HepG2 (cell line): ENCODE data around the gene ADM5. TPM values are rescaled to one million over a fixed set of nuclear protein-coding genes. Genes with fewer than 3 reads are reported as not detected.

Experiments
- CREB1 ChIP-seq, 2 experiments: fragments of 450-650 bp in 1 of 2; IDR thresholded peaks; 2 replicates each; pipeline ENCODE4 v1.6.1; 2016 to 2017; ENCODE audit warnings: control low read depth in 1 of 2, mild to moderate bottlenecking in 1 of 2, missing compliant biosample characterization in 1 of 2, missing genetic modification characterization in 1 of 2
- ERF ChIP-seq: IDR thresholded peaks from 2 replicates; pipeline ENCODE4 v1.6.1; 2018; ENCODE audit warnings: missing biosample characterization, missing genetic modification reagents
- HCFC1 ChIP-seq: fragments of 150-350 bp; IDR thresholded peaks from 2 replicates; pipeline ENCODE4 v1.6.1; 2014; ENCODE audit warnings: low read depth, low read length
- IKZF4 ChIP-seq: sonication (generic); formaldehyde crosslinking; IDR thresholded peaks from 2 replicates; pipeline ENCODE4 v1.5.1; 2020; ENCODE audit warnings: borderline replicate concordance, mild to moderate bottlenecking, low read depth, missing genetic modification reagents; ENCODE audit errors: not compliant biosample characterization
- KDM2A ChIP-seq: sonication (generic); formaldehyde crosslinking; IDR thresholded peaks from 2 replicates; pipeline ENCODE4 v1.4.0; 2020; ENCODE audit warnings: low read depth, missing genetic modification reagents, borderline replicate concordance
- NR1H2 ChIP-seq: sonication (generic); formaldehyde crosslinking; IDR thresholded peaks from 2 replicates; pipeline ENCODE4 v1.8.1; 2022; ENCODE audit warnings: low read depth, missing genetic modification reagents, borderline replicate concordance
- SIX1 ChIP-seq: sonication (generic); formaldehyde crosslinking; IDR thresholded peaks from 2 replicates; pipeline ENCODE4 v1.4.0; 2020; ENCODE audit warnings: missing genetic modification reagents, borderline replicate concordance
- SP5 ChIP-seq: IDR thresholded peaks from 2 replicates; pipeline ENCODE4 v1.6.1; 2016; ENCODE audit warnings: low read depth, borderline replicate concordance
- TARDBP ChIP-seq: sonication (generic); formaldehyde crosslinking; IDR thresholded peaks from 2 replicates; pipeline ENCODE4 v1.8.0; 2022; ENCODE audit warnings: mild to moderate bottlenecking, missing genetic modification reagents
- TFDP2 ChIP-seq: sonication (generic); formaldehyde crosslinking; IDR thresholded peaks from 2 replicates; pipeline ENCODE4 v1.4.0; 2020; ENCODE audit warnings: missing genetic modification reagents
- THYN1 ChIP-seq: sonication (generic); formaldehyde crosslinking; IDR thresholded peaks from 2 replicates; pipeline ENCODE4 v1.8.1; 2023; ENCODE audit warnings: low read depth, mild to moderate bottlenecking, moderate library complexity, missing genetic modification reagents, borderline replicate concordance
- ZFP36L1 ChIP-seq: sonication (generic); formaldehyde crosslinking; IDR thresholded peaks from 2 replicates; pipeline ENCODE4 v1.8.0; 2022; ENCODE audit warnings: mild to moderate bottlenecking, missing genetic modification reagents, moderate library complexity
- ZFP91 ChIP-seq: sonication (generic); formaldehyde crosslinking; IDR thresholded peaks from 2 replicates; pipeline ENCODE4 v1.9.0; 2022; ENCODE audit warnings: missing genetic modification reagents, mild to moderate bottlenecking, borderline replicate concordance
- ZFX ChIP-seq: sonication (generic); formaldehyde crosslinking; IDR thresholded peaks from 2 replicates; pipeline ENCODE4 v1.4.0; 2020; ENCODE audit warnings: mild to moderate bottlenecking, low read depth, missing genetic modification reagents, moderate library complexity
- ZNF687 ChIP-seq: sonication (generic); formaldehyde crosslinking; IDR thresholded peaks from 2 replicates; pipeline ENCODE4 v1.5.1; 2020; ENCODE audit warnings: mild to moderate bottlenecking, missing genetic modification reagents, moderate library complexity
- polyA plus RNA-seq, 8 experiments: library from polyadenylated mRNA; depleted of rRNA in 3 of 8; stranded (reverse) in 7 of 8; unstranded in 1 of 8; fragments of >200 nt; fragmentation: Illumina TruSeq in 4 of 8; extraction: Trizol in 4 of 8; gene quantifications; 2 replicates each; pipeline versions ENCODE4 v1.2.1 to v1.2.3, GENCODE V29; 2011 to 2016; ENCODE audit warnings: low read depth in 4 of 8, missing spikeins in 1 of 8, mixed read lengths in 1 of 8; ENCODE audit not compliant: insufficient read depth in 1 of 8
- total RNA-seq, 5 experiments: library from RNA; depleted of rRNA; stranded (reverse); fragments of >200 nt; fragmentation: Illumina TruSeq; extraction: Trizol; gene quantifications; 2 replicates each; pipeline ENCODE4 v1.2.3, GENCODE V29; 2016; ENCODE audit warnings: low read depth in 1 of 5
- TF ChIP-seq, protein P1 (sequence below): sonication (generic); formaldehyde crosslinking; IDR thresholded peaks from 2 replicates; pipeline ENCODE4 v1.4.0; 2020; ENCODE audit warnings: mild to moderate bottlenecking, missing genetic modification reagents

The ADM5 gene
- total and polyA plus RNA-seq, 2 of the 13 experiments (the other 11 are each of a cell fraction or from before 2014, with no cell fraction given): 2.7 to 4.1 TPM

- TF ChIP-seq ERF: peak; percentile 34; the same call in 1 of the 2 replicates
- TF ChIP-seq KDM2A: peak; percentile 64; the same call in 1 of the 2 replicates
- no peak for TF ChIP-seq SIX1 (CRISPR knock-in tag)
- TF ChIP-seq CREB1 (IDR thresholded peaks at IDR 0.05): no peak
- peak; percentile 88 for TF ChIP-seq CREB1 (CRISPR knock-in tag; IDR thresholded peaks at IDR 0.05)
- TF ChIP-seq NR1H2 (CRISPR knock-in tag): no peak
- peak; percentile 51; the same call in 1 of the 2 replicates for TF ChIP-seq SP5
- TF ChIP-seq ZFX (CRISPR knock-in tag): peak; percentile 68
- TF ChIP-seq, protein P1, sequence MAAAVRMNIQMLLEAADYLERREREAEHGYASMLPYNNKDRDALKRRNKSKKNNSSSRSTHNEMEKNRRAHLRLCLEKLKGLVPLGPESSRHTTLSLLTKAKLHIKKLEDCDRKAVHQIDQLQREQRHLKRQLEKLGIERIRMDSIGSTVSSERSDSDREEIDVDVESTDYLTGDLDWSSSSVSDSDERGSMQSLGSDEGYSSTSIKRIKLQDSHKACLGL (CRISPR knock-in tag): 0 out of 2 replicates have a peak, but pooled peaks have one; percentile 53
- TF ChIP-seq ZNF687 (CRISPR knock-in tag): peak; percentile 57; the same call in 1 of the 2 replicates
- peak; percentile 20; the same call in 1 of the 2 replicates for TF ChIP-seq HCFC1
- no peak for TF ChIP-seq ZFP36L1 (CRISPR knock-in tag)
- TF ChIP-seq IKZF4 (CRISPR knock-in tag): no peak
- peak; percentile 89 for TF ChIP-seq TFDP2 (CRISPR knock-in tag)
- no peak for TF ChIP-seq THYN1 (CRISPR knock-in tag)
- no peak for TF ChIP-seq TARDBP (CRISPR knock-in tag)
- peak; percentile 56; the same call in 1 of the 2 replicates for TF ChIP-seq ZFP91
Measured at GRCh38 chr19:49665351-49666119, 23.9 kb upstream of the ADM5 start, which contains the start of the genes BCL2L12 and IRF3 (continued).
